Measurements from ENCODE around the gene METTL8. TPM values are rescaled to one million over a fixed set of nuclear protein-coding genes. Genes with fewer than 3 reads are reported as not detected.

Gene METTL8
- total and polyA plus RNA-seq, 2 of the 13 experiments (the other 11 are each of a cell fraction or from before 2014, with no cell fraction given) = 18.6 to 68.2 TPM

DNA sequence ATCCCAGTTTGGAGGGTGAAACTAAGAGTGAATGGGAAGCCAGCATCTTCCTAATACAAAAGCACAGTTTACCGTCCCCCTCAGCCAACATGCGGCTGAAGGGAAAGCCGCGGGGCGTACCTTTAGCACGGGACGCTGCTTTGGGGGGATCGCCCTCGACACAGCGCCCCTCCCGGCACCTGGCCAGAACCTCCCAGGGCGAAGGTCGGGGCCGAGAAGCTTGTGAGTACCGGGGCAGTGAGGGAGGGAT is at the start of gene METTL8 (continued):
- TF ChIP-seq, protein P1, sequence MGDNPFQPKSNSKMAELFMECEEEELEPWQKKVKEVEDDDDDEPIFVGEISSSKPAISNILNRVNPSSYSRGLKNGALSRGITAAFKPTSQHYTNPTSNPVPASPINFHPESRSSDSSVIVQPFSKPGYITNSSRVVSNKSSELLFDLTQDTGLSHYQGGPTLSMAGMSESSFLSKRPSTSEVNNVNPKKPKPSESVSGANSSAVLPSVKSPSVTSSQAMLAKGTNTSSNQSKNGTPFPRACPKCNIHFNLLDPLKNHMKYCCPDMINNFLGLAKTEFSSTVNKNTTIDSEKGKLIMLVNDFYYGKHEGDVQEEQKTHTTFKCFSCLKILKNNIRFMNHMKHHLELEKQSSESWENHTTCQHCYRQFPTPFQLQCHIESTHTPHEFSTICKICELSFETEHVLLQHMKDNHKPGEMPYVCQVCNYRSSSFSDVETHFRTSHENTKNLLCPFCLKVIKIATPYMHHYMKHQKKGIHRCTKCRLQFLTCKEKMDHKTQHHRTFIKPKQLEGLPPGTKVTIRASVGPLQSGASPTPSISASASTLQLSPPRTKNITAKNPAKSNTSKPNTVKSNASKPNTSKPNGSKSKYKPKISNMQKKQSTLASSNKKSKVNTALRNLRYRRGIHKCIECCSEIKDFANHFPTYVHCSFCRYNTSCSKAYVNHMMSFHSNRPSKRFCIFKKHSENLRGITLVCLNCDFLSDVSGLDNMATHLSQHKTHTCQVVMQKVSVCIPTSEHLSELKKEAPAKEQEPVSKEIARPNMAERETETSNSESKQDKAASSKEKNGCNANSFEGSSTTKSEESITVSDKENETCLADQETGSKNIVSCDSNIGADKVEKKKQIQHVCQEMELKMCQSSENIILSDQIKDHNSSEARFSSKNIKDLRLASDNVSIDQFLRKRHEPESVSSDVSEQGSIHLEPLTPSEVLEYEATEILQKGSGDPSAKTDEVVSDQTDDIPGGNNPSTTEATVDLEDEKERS (CRISPR knock-in tag; IDR thresholded peaks at IDR 0.05) = peak; percentile 92
- no peak for TF ChIP-seq ZNF674 (CRISPR knock-in tag; IDR thresholded peaks at IDR 0.05; ENCODE audit: low read depth)
- TF ChIP-seq RFXAP (CRISPR knock-in tag; IDR thresholded peaks at IDR 0.05; ENCODE audit: borderline replicate concordance) = no peak
- no peak for TF ChIP-seq IRF2 (CRISPR knock-in tag; IDR thresholded peaks at IDR 0.05)
- peak; percentile 90 for TF ChIP-seq KMT2A (CRISPR knock-in tag; IDR thresholded peaks at IDR 0.05)
- TF ChIP-seq ZSCAN22 (CRISPR knock-in tag; IDR thresholded peaks at IDR 0.05) = no peak
- TF ChIP-seq ZNF343 (CRISPR knock-in tag; IDR thresholded peaks at IDR 0.05) = no peak
- no peak for TF ChIP-seq JUND (CRISPR knock-in tag; IDR thresholded peaks at IDR 0.05)
- TF ChIP-seq, protein P2, sequence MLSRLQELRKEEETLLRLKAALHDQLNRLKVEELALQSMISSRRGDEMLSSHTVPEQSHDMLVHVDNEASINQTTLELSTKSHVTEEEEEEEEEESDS (CRISPR knock-in tag; IDR thresholded peaks at IDR 0.05; ENCODE audit: borderline replicate concordance) = no peak
- no peak for TF ChIP-seq ZFX (CRISPR knock-in tag; IDR thresholded peaks at IDR 0.05; ENCODE audit: low read depth)
- TF ChIP-seq, protein P3, sequence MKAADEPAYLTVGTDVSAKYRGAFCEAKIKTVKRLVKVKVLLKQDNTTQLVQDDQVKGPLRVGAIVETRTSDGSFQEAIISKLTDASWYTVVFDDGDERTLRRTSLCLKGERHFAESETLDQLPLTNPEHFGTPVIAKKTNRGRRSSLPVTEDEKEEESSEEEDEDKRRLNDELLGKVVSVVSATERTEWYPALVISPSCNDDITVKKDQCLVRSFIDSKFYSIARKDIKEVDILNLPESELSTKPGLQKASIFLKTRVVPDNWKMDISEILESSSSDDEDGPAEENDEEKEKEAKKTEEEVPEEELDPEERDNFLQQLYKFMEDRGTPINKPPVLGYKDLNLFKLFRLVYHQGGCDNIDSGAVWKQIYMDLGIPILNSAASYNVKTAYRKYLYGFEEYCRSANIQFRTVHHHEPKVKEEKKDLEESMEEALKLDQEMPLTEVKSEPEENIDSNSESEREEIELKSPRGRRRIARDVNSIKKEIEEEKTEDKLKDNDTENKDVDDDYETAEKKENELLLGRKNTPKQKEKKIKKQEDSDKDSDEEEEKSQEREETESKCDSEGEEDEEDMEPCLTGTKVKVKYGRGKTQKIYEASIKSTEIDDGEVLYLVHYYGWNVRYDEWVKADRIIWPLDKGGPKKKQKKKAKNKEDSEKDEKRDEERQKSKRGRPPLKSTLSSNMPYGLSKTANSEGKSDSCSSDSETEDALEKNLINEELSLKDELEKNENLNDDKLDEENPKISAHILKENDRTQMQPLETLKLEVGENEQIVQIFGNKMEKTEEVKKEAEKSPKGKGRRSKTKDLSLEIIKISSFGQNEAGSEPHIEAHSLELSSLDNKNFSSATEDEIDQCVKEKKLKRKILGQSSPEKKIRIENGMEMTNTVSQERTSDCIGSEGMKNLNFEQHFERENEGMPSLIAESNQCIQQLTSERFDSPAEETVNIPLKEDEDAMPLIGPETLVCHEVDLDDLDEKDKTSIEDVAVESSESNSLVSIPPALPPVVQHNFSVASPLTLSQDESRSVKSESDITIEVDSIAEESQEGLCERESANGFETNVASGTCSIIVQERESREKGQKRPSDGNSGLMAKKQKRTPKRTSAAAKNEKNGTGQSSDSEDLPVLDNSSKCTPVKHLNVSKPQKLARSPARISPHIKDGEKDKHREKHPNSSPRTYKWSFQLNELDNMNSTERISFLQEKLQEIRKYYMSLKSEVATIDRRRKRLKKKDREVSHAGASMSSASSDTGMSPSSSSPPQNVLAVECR (CRISPR knock-in tag; IDR thresholded peaks at IDR 0.05; ENCODE audit: borderline replicate concordance) = no peak
- TF ChIP-seq CREB1 (IDR thresholded peaks at IDR 0.05) = no peak
- TF ChIP-seq CREB1 (CRISPR knock-in tag; IDR thresholded peaks at IDR 0.05) = 0 out of 2 replicates have a peak, but pooled peaks have one; percentile 24
- no peak; the same call in 1 of the 2 replicates for TF ChIP-seq SALL1 (CRISPR knock-in tag; IDR thresholded peaks at IDR 0.05)
- peak; percentile 83 for TF ChIP-seq ZNF564 (CRISPR knock-in tag; IDR thresholded peaks at IDR 0.05)
- TF ChIP-seq POGZ (CRISPR knock-in tag; IDR thresholded peaks at IDR 0.05) = peak; percentile 99
- no peak for TF ChIP-seq NCOA5 (CRISPR knock-in tag; IDR thresholded peaks at IDR 0.05)
- no peak for TF ChIP-seq ZNF878 (CRISPR knock-in tag; IDR thresholded peaks at IDR 0.05)
- TF ChIP-seq ZNF773 (CRISPR knock-in tag; IDR thresholded peaks at IDR 0.05; ENCODE audit: borderline replicate concordance) = 0 out of 2 replicates have a peak, but pooled peaks have one; percentile 48
- TF ChIP-seq RAD21 (CRISPR knock-in tag; IDR thresholded peaks at IDR 0.05) = no peak; the same call in 1 of the 2 replicates
- TF ChIP-seq ARID2 (CRISPR knock-in tag; IDR thresholded peaks at IDR 0.05; ENCODE audit: borderline replicate concordance) = no peak
- no peak for TF ChIP-seq CAMTA2 (CRISPR knock-in tag; IDR thresholded peaks at IDR 0.05; ENCODE audit: borderline replicate concordance)
- TF ChIP-seq YY1 (IDR thresholded peaks at IDR 0.05; ENCODE audit: insufficient read depth, insufficient replicate concordance, low read depth, low read length) = peak; percentile 76
- TF ChIP-seq CEBPB (IDR thresholded peaks at IDR 0.05; ENCODE audit: borderline replicate concordance, low read depth, low read length) = no peak
- TF ChIP-seq RFX3 (CRISPR knock-in tag; IDR thresholded peaks at IDR 0.05) = no peak
- TF ChIP-seq ZMYM4 (CRISPR knock-in tag; IDR thresholded peaks at IDR 0.05) = peak; percentile 100; the same call in 1 of the 2 replicates
- no peak; the same call in 1 of the 2 replicates for TF ChIP-seq ZBTB3 (CRISPR knock-in tag; IDR thresholded peaks at IDR 0.05; ENCODE audit: borderline replicate concordance, low read depth)

Data from HepG2 (cell line).